ENCODE data around the gene PCSK6. TPM values are rescaled to one million over a fixed set of nuclear protein-coding genes. Genes with fewer than 3 reads are reported as not detected.

The PCSK6 gene
- total and polyA plus RNA-seq, 2 of the 8 experiments (the other 6 are each of a cell fraction or from before 2014, with no cell fraction given) = 1.9 to 4.0 TPM

DNA sequence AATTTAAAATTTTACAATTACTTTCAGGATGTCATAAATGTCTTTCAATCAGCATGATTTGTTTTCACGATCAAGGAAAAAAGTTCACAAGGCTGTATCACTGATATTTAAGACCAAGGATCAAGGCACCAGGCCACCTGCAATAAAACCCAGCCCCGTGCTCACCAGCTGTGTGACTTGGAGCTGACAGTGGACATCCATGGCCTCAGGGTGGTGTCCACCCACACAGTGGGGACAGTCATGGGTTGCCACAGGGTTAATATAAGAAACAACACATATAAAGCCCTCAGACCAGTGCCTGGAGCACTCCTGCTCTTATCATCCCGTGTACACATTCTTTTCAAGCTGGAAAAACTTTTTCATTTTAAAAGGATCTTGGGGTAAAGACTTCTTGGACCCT is 56.5 kb downstream of the PCSK6 start:
- ChIA-PET CTCF (ENCODE audit: partially characterized antibody) (interaction anchor here (0.9 to 1.4 kb wide), 5 partner anchors 9 to 209 kb away, joined by 3 to 6 read pairs (median 3); no protein-coding TSS in a partner anchor), POLR2A (ENCODE audit: partially characterized antibody) (no interaction called here)
- H2BK20ac ChIP-seq (ENCODE audit: low read length) = no peak overlapping the region
- H3K4me2 ChIP-seq (ENCODE audit: insufficient read depth in 1 of 2, low read depth in 2 of 2, low read length in 2 of 2) = no peak overlapping the region
- H3K14ac ChIP-seq (ENCODE audit: insufficient read length) = no peak overlapping the region
- no peak overlapping the region for H2BK120ac ChIP-seq (replicated peaks; ENCODE audit: low read depth, low read length)
- H3K4ac ChIP-seq (replicated peaks; ENCODE audit: insufficient read length, low read depth, low read length) = no peak overlapping the region
- no peak overlapping the region for H3K27ac ChIP-seq (ENCODE audit: low read depth, low read length)
- FAIRE-seq (no peak), DNase-seq (ENCODE audit: low read depth in 1 of 2, low spot score in 2 of 2) (no peak)
- H3K79me1 ChIP-seq (ENCODE audit: low read depth, low read length) = no peaks in the 10 kb centered on the region
- no peak overlapping the region for H3K4me3 ChIP-seq (ENCODE audit: extremely low read depth in 1 of 4, insufficient read depth in 2 of 4, low read depth in 3 of 4, low read length in 4 of 4)
- H4K5ac ChIP-seq (ENCODE audit: insufficient read length, low read depth, low read length) = no peak overlapping the region
- no peak overlapping the region for H2BK15ac ChIP-seq (ENCODE audit: low read length)
- H2BK5ac ChIP-seq (ENCODE audit: low read depth, low read length) = no peak overlapping the region
- no peaks in the 10 kb centered on the region for H3K23me2 ChIP-seq (ENCODE audit: low read depth, low read length)
- H4K91ac ChIP-seq (replicated peaks; ENCODE audit: insufficient read length, low read length) = no peak overlapping the region
- no peak overlapping the region for H2AFZ ChIP-seq (ENCODE audit: low read length)
- no peaks in the 10 kb centered on the region for H3K9me3 ChIP-seq (ENCODE audit: insufficient read depth in 2 of 2, low read depth in 1 of 2, low read length in 1 of 2)
- peaks cover 0 to 5% (median 3%) of the 10 kb centered on the region in 4 experiments; a peak in 4 of 7 replicates for H3K27me3 ChIP-seq (replicated peaks in 1 of 4; ENCODE audit: control insufficient read depth in 3 of 4, extremely low read depth in 1 of 4, insufficient read depth in 3 of 4, low read length in 3 of 4)
- no peak overlapping the region for H3K23ac ChIP-seq (ENCODE audit: insufficient read length)
- H3K4me1 ChIP-seq (replicated peaks in 1 of 4; ENCODE audit: control insufficient read depth in 3 of 4, insufficient read depth in 4 of 4, low read length in 3 of 4) = peaks cover 0 to 14% (median 0%) of the 10 kb centered on the region in 4 experiments; a peak in 2 of 7 replicates
- H3K18ac ChIP-seq (ENCODE audit: extremely low read depth, low read length) = no peak overlapping the region
- no peak overlapping the region for H3K56ac ChIP-seq (replicated peaks; ENCODE audit: insufficient read length, low read depth, low read length)
- H3K79me2 ChIP-seq (ENCODE audit: control insufficient read depth in 1 of 2, insufficient read depth in 2 of 2, low read length in 2 of 2) = no peaks in the 10 kb centered on the region
- WGBS, 2 experiments (ENCODE audit: extremely low coverage in 1 of 2, insufficient coverage in 1 of 2, insufficient read length in 1 of 2, insufficient replicate concordance in 2 of 2, low coverage in 1 of 2, low lambda C conversion rate in 2 of 2, missing lambda C conversion rate in 1 of 2) = 90% methylated on average over 3 of the region's 3 CpGs; no CpG with 5 or more reads in 1 of the 2 experiments
- 0 out of 2 replicates have a peak overlapping the region, but pooled peaks have one; percentile 26 for H4K8ac ChIP-seq (ENCODE audit: extremely low read depth, insufficient read depth, low read length)
- no peak overlapping the region for H2BK12ac ChIP-seq (ENCODE audit: low read depth, low read length)
- no peak overlapping the region for H3K9ac ChIP-seq (replicated peaks in 1 of 4; ENCODE audit: extremely low read depth in 1 of 4, low read depth in 3 of 4, low read length in 3 of 4)
- no peaks in the 10 kb centered on the region for H4K20me1 ChIP-seq (replicated peaks in 1 of 2; ENCODE audit: control insufficient read depth in 1 of 2, insufficient read depth in 2 of 2, low read length in 2 of 2)
- H2AK5ac ChIP-seq (ENCODE audit: low read depth, low read length) = no peak overlapping the region
- no peaks in the 10 kb centered on the region for H3K36me3 ChIP-seq (ENCODE audit: control insufficient read depth in 2 of 4, insufficient read depth in 4 of 4, low read length in 3 of 4)
- TF ChIP-seq EGR1 (IDR thresholded peaks at IDR 0.05; ENCODE audit: borderline replicate concordance, low read depth, low read length) = no peak
- no peak for TF ChIP-seq EZH2 (IDR thresholded peaks at IDR 0.05; ENCODE audit: low read depth, low read length, severe bottlenecking)
- no peak for TF ChIP-seq POLR2AphosphoS5 (IDR thresholded peaks at IDR 0.05; ENCODE audit: low read depth, low read length)
- TF ChIP-seq RNF2 (IDR thresholded peaks at IDR 0.05; ENCODE audit: borderline replicate concordance, low read depth, low read length, missing control alignments, poor library complexity, severe bottlenecking) = no peak
- TF ChIP-seq EP300 (IDR thresholded peaks at IDR 0.05; ENCODE audit: borderline replicate concordance in 1 of 2, low read depth in 2 of 2, low read length in 2 of 2) = no peak
- no peak for TF ChIP-seq BCL11A (IDR thresholded peaks at IDR 0.05; ENCODE audit: low read depth in 2 of 2, low read length in 2 of 2)
- TF ChIP-seq CHD2 (IDR thresholded peaks at IDR 0.05; ENCODE audit: low read length) = no peak
- TF ChIP-seq KDM4A (IDR thresholded peaks at IDR 0.05; ENCODE audit: low read depth, low read length, severe bottlenecking) = no peak
- no peak for TF ChIP-seq TAF7 (optimal IDR thresholded peaks at IDR 0.05; ENCODE audit: borderline replicate concordance, low read depth, low read length)
- TF ChIP-seq, protein P1, sequence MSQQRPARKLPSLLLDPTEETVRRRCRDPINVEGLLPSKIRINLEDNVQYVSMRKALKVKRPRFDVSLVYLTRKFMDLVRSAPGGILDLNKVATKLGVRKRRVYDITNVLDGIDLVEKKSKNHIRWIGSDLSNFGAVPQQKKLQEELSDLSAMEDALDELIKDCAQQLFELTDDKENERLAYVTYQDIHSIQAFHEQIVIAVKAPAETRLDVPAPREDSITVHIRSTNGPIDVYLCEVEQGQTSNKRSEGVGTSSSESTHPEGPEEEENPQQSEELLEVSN (IDR thresholded peaks at IDR 0.05) = no peak
- no peak for TF ChIP-seq YY1 (IDR thresholded peaks at IDR 0.05; ENCODE audit: low read depth, low read length)
- TF ChIP-seq TCF12 (IDR thresholded peaks at IDR 0.05; ENCODE audit: low read depth, low read length) = no peak
- TF ChIP-seq ZNF274 (IDR thresholded peaks at IDR 0.05; ENCODE audit: borderline replicate concordance, extremely low read depth, low read length) = no peak

Data from H1 (cell line).